IMR-90 (cell line): ENCODE results near the gene SLC12A7. TPM values are rescaled to one million over a fixed set of nuclear protein-coding genes. Genes with fewer than 3 reads are reported as not detected.

Experiments
- ATAC-seq: fragments of 200-7000 bp; cut with Tn5 transposase; 2 replicates; pipeline ENCODE4 v1.9.1; 2020; ENCODE audit warnings: low read depth, mild to moderate bottlenecking, moderate library complexity
- BruUV-seq: library from RNA; stranded (reverse); fragments of 400-500 nt; replicated peaks from 2 replicates; lab custom pipeline; 2021; lab: Mats Ljungman, UMichigan
- CTCF ChIA-PET: fragments of 300-600 bp; formaldehyde crosslinking; extraction: SDS; loops from one replicate; lab custom pipeline; 2021; ENCODE audit warnings: antibody characterized with exemption; lab: Yijun Ruan, JAX
- POLR2A ChIA-PET: fragments of 300-600 bp; sonication (Branson Sonifier 250); formaldehyde crosslinking; loops from one replicate; lab custom pipeline; 2022; ENCODE audit warnings: antibody characterized with exemption; ENCODE audit not compliant: unreplicated experiment; lab: Charles Lee
- DNase-seq: peaks from one replicate; pipeline ENCODE4 v3.0.0; 2013
- H2AFZ ChIP-seq: replicated peaks from 2 replicates; pipeline ENCODE3; 2013; ENCODE audit warnings: low read length, mild to moderate bottlenecking; ENCODE audit not compliant: poor library complexity
- H2AK5ac ChIP-seq: 2 replicates; pipeline ENCODE4 v1.6.1; 2013; ENCODE audit warnings: low read depth, low read length, inconsistent platforms
- H2AK9ac ChIP-seq: replicated peaks from 2 replicates; pipeline ENCODE3; 2013; ENCODE audit warnings: mild to moderate bottlenecking, low read depth, low read length, moderate library complexity; ENCODE audit not compliant: poor library complexity
- H2BK120ac ChIP-seq: 2 replicates; pipeline ENCODE4 v1.6.1; 2013; ENCODE audit warnings: low read depth, low read length, inconsistent platforms
- H2BK15ac ChIP-seq: 3 replicates; pipeline ENCODE4 v1.6.1; 2013; ENCODE audit warnings: low read depth, low read length, inconsistent platforms
- H2BK20ac ChIP-seq: 2 replicates; pipeline ENCODE4 v1.6.1; 2013; ENCODE audit warnings: low read depth, mild to moderate bottlenecking, inconsistent platforms, low read length, moderate library complexity
- H2BK5ac ChIP-seq: 2 replicates; pipeline ENCODE4 v1.6.1; 2013; ENCODE audit warnings: mild to moderate bottlenecking, low read depth, low read length, inconsistent platforms; ENCODE audit not compliant: poor library complexity, severe bottlenecking
- H3K14ac ChIP-seq: replicated peaks from 2 replicates; pipeline ENCODE4 v1.6.1; 2013; ENCODE audit warnings: low read depth, low read length, inconsistent platforms
- H3K18ac ChIP-seq: 2 replicates; pipeline ENCODE4 v1.6.1; 2013; ENCODE audit warnings: low read depth, low read length, control low read depth
- H3K23ac ChIP-seq: 2 replicates; pipeline ENCODE4 v1.6.1; 2013; ENCODE audit warnings: low read depth, low read length, inconsistent platforms
- H3K27ac ChIP-seq: 2 replicates; pipeline ENCODE4 v1.5.1; 2013; ENCODE audit warnings: mild to moderate bottlenecking, control low read depth, low read length; ENCODE audit not compliant: insufficient read depth
- H3K27me3 ChIP-seq: 2 replicates; pipeline ENCODE4 v1.6.1; 2013; ENCODE audit warnings: low read length; ENCODE audit not compliant: control insufficient read depth, insufficient read depth
- H3K36me3 ChIP-seq: 2 replicates; pipeline ENCODE4 v1.6.1; 2013; ENCODE audit warnings: low read length, mixed read lengths; ENCODE audit not compliant: control insufficient read depth, insufficient read depth
- H3K4ac ChIP-seq: 2 replicates; pipeline ENCODE4 v1.6.1; 2013; ENCODE audit warnings: low read depth, low read length, inconsistent platforms
- H3K4me1 ChIP-seq: 2 replicates; pipeline ENCODE4 v1.6.1; 2013; ENCODE audit warnings: low read length, mixed read lengths; ENCODE audit not compliant: control insufficient read depth, insufficient read depth
- H3K4me2 ChIP-seq: 2 replicates; pipeline ENCODE4 v1.6.1; 2013; ENCODE audit warnings: low read depth, mild to moderate bottlenecking, control low read depth, low read length, moderate library complexity
- H3K4me3 ChIP-seq: 2 replicates; pipeline ENCODE4 v1.5.1; 2013; ENCODE audit warnings: low read depth, mild to moderate bottlenecking, control low read depth, low read length, moderate library complexity; ENCODE audit not compliant: insufficient read depth
- H3K56ac ChIP-seq: 2 replicates; pipeline ENCODE4 v1.6.1; 2013; ENCODE audit warnings: low read length, inconsistent platforms; ENCODE audit not compliant: insufficient read depth; ENCODE audit errors: extremely low read depth
- H3K79me1 ChIP-seq, 2 experiments: 2 replicates each; pipeline ENCODE4 v1.6.1; 2013; ENCODE audit warnings: low read length in 2 of 2, inconsistent platforms in 1 of 2, low read depth in 1 of 2
- H3K9ac ChIP-seq: 2 replicates; pipeline ENCODE4 v1.6.1; 2013; ENCODE audit warnings: low read depth, low read length, control low read depth
- H3K9me1 ChIP-seq: 2 replicates; pipeline ENCODE4 v1.6.1; 2013; ENCODE audit warnings: low read length, inconsistent platforms; ENCODE audit not compliant: insufficient read depth
- H3K9me3 ChIP-seq: 2 replicates; pipeline ENCODE4 v1.6.1; 2013; ENCODE audit warnings: low read length; ENCODE audit not compliant: control insufficient read depth, insufficient read depth
- H4K20me1 ChIP-seq: 2 replicates; pipeline ENCODE4 v1.6.1; 2013; ENCODE audit warnings: low read length, inconsistent platforms; ENCODE audit not compliant: insufficient read depth
- H4K5ac ChIP-seq: 2 replicates; pipeline ENCODE4 v1.6.1; 2013; ENCODE audit warnings: mild to moderate bottlenecking, low read depth, low read length, control low read depth
- H4K8ac ChIP-seq, 2 experiments: 2 replicates each; pipeline ENCODE4 v1.6.1; 2013; ENCODE audit warnings: low read depth in 2 of 2, low read length in 2 of 2, control low read depth in 1 of 2, inconsistent platforms in 1 of 2
- H4K91ac ChIP-seq: 2 replicates; pipeline ENCODE4 v1.6.1; 2013; ENCODE audit warnings: low read depth, low read length, inconsistent platforms; ENCODE audit not compliant: insufficient read depth
- BHLHE40 ChIP-seq: fragments of 150-350 bp; IDR thresholded peaks from 2 replicates; pipeline ENCODE4 v1.6.1; 2016; ENCODE audit warnings: mild to moderate bottlenecking, low read depth, low read length
- CEBPB ChIP-seq: IDR thresholded peaks from 2 replicates; pipeline ENCODE4 v1.6.1; 2012; ENCODE audit warnings: low read depth, low read length, improper control_type of control experiment
- CHD1 ChIP-seq: IDR thresholded peaks from 2 replicates; pipeline ENCODE4 v1.6.1; 2012; ENCODE audit warnings: low read depth, low read length, improper control_type of control experiment
- ELK1 ChIP-seq: fragments of 150-350 bp; IDR thresholded peaks from 2 replicates; pipeline ENCODE4 v1.6.1; 2016; ENCODE audit warnings: low read depth, mild to moderate bottlenecking, low read length, moderate library complexity, borderline replicate concordance
- FOS ChIP-seq: fragments of 150-350 bp; IDR thresholded peaks from 2 replicates; pipeline ENCODE4 v1.6.1; 2016; ENCODE audit warnings: low read depth, low read length
- MAFK ChIP-seq: IDR thresholded peaks from 2 replicates; pipeline ENCODE4 v1.6.1; 2012; ENCODE audit warnings: low read depth, low read length, improper control_type of control experiment
- MAZ ChIP-seq: IDR thresholded peaks from 2 replicates; pipeline ENCODE4 v1.6.1; 2012; ENCODE audit warnings: low read depth, mild to moderate bottlenecking, low read length, improper control_type of control experiment, moderate library complexity, borderline replicate concordance
- MXI1 ChIP-seq: IDR thresholded peaks from 2 replicates; pipeline ENCODE4 v1.6.1; 2012; ENCODE audit warnings: low read depth, mild to moderate bottlenecking, low read length, moderate library complexity, borderline replicate concordance
- NFE2L2 ChIP-seq: fragments of 150-350 bp; IDR thresholded peaks from 2 replicates; pipeline ENCODE4 v1.6.1; 2016; ENCODE audit warnings: low read depth, mild to moderate bottlenecking, low read length
- POLR2A ChIP-seq: IDR thresholded peaks from 2 replicates; pipeline ENCODE4 v1.6.1; 2012; ENCODE audit warnings: mild to moderate bottlenecking, low read depth, low read length
- RAD21 ChIP-seq: IDR thresholded peaks from 2 replicates; pipeline ENCODE4 v1.6.1; 2012; ENCODE audit warnings: low read length, improper control_type of control experiment
- RCOR1 ChIP-seq: IDR thresholded peaks from 2 replicates; pipeline ENCODE4 v1.6.1; 2012; ENCODE audit warnings: mild to moderate bottlenecking, low read length, improper control_type of control experiment; ENCODE audit not compliant: insufficient replicate concordance
- RFX5 ChIP-seq: IDR thresholded peaks from 2 replicates; pipeline ENCODE4 v1.8.0; 2012; ENCODE audit warnings: low read depth, mild to moderate bottlenecking, low read length, moderate library complexity
- SMC3 ChIP-seq: fragments of 150-350 bp; IDR thresholded peaks from 2 replicates; pipeline ENCODE4 v1.6.1; 2016; ENCODE audit warnings: low read depth, mild to moderate bottlenecking, antibody characterized with exemption, low read length, moderate library complexity
- USF2 ChIP-seq: fragments of 150-350 bp; IDR thresholded peaks from 2 replicates; pipeline ENCODE4 v1.6.1; 2017; ENCODE audit warnings: mild to moderate bottlenecking, antibody characterized with exemption, low read length, low read depth
- WGBS, 2 experiments: methylation state at CpG; one replicate each; pipeline versions ENCODE4 v1.1.5 to v1.1.7; 2013; ENCODE audit warnings: missing lambda C conversion rate in 2 of 2; ENCODE audit not compliant: insufficient read length in 1 of 2; ENCODE audit errors: extremely low coverage in 2 of 2; 5-methylcytosine and 5-hydroxymethylcytosine counted together
- dilution Hi-C: fragments of 300-500 bp; cut with HindIII; formaldehyde crosslinking; loops from one replicate; pipeline ENCODE4 v1.14.3; 2018; ENCODE audit warnings: low sequenced_read_pairs; ENCODE audit not compliant: unreplicated experiment
- in situ Hi-C: fragments of 300-500 bp; cut with MboI; formaldehyde crosslinking; loops from 3 replicates; pipeline ENCODE4 v1.14.3; 2019; ENCODE audit warnings: low sequenced_read_pairs, inconsistent platforms, mixed read lengths
- intact Hi-C: fragments of 100-400 bp; cut with micrococcal nuclease; formaldehyde crosslinking; loops from 2 replicates; pipeline ENCODE4 v1.10.0; 2022
- polyA plus RNA-seq, 3 experiments: library from polyadenylated mRNA; depleted of rRNA; stranded (reverse); fragments of >200 nt; gene quantifications; 2 replicates each; pipeline ENCODE4 v1.2.3, GENCODE V29; 2012; ENCODE audit warnings: low replicate concordance in 1 of 3
- total RNA-seq: library from RNA; depleted of rRNA; stranded (reverse); fragments of >200 nt; gene quantifications from 2 replicates; pipeline ENCODE4 v1.2.3, GENCODE V29; 2012
- TF ChIP-seq, protein P1 (sequence below): conservative IDR thresholded peaks from 2 replicates; pipeline ENCODE4 v1.5.1; 2012; ENCODE audit warnings: mild to moderate bottlenecking, low read depth, low read length, improper control_type of control experiment

The SLC12A7 gene
- total and polyA plus RNA-seq, 2 of the 4 experiments (the other 2 are of a cell fraction): 3.0 to 6.1 TPM

GRCh38 chr5:1119312-1119831, 7.5 kb upstream of the SLC12A7 start:
- no peak overlapping the region for H4K5ac ChIP-seq
- no peak overlapping the region for H4K91ac ChIP-seq
- H3K79me1 ChIP-seq: no peaks in the 10 kb centered on the region
- no peak overlapping the region for H2AK5ac ChIP-seq
- 79% methylated on average over 20 of the region's 28 CpGs; no CpG with 5 or more reads in 1 of the 2 experiments for WGBS, 2 experiments
- no peak overlapping the region for H3K18ac ChIP-seq
- H3K14ac ChIP-seq: no peak overlapping the region
- H3K9me3 ChIP-seq: no peaks in the 10 kb centered on the region
- H3K4ac ChIP-seq: no peak overlapping the region
- TF ChIP-seq ELK1 (no peak), CEBPB (no peak), BHLHE40 (no peak), NFE2L2 (no peak), FOS (no peak), USF2 (no peak), POLR2A (no peak), MAZ (no peak), CHD1 (no peak), MAFK (no peak), RFX5 (no peak), RCOR1 (no peak), MXI1 (no peak), SMC3 (no peak), RAD21 (no peak)
- TF ChIP-seq, protein P1, sequence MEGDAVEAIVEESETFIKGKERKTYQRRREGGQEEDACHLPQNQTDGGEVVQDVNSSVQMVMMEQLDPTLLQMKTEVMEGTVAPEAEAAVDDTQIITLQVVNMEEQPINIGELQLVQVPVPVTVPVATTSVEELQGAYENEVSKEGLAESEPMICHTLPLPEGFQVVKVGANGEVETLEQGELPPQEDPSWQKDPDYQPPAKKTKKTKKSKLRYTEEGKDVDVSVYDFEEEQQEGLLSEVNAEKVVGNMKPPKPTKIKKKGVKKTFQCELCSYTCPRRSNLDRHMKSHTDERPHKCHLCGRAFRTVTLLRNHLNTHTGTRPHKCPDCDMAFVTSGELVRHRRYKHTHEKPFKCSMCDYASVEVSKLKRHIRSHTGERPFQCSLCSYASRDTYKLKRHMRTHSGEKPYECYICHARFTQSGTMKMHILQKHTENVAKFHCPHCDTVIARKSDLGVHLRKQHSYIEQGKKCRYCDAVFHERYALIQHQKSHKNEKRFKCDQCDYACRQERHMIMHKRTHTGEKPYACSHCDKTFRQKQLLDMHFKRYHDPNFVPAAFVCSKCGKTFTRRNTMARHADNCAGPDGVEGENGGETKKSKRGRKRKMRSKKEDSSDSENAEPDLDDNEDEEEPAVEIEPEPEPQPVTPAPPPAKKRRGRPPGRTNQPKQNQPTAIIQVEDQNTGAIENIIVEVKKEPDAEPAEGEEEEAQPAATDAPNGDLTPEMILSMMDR: no peak
- H3K27ac ChIP-seq: no peak overlapping the region
- H3K9me1 ChIP-seq: no peaks in the 10 kb centered on the region
- no peak overlapping the region for H2AFZ ChIP-seq
- no peak overlapping the region for H2BK15ac ChIP-seq
- H3K9ac ChIP-seq: no peak overlapping the region
- H2AK9ac ChIP-seq: no peak overlapping the region
- DNase-seq (no peak), ATAC-seq (no peak)
- H4K8ac ChIP-seq: no peak overlapping the region
- H3K4me3 ChIP-seq: no peak overlapping the region
- POLR2A ChIA-PET: no interaction called here
- H3K27me3 ChIP-seq: peaks cover 49% of the 10 kb centered on the region; the same call in 1 of the 2 replicates
- H3K56ac ChIP-seq: no peak overlapping the region
- H3K36me3 ChIP-seq: no peaks in the 10 kb centered on the region
- H2BK120ac ChIP-seq: no peak overlapping the region
- BruUV-seq: no TSS peak
- H2BK20ac ChIP-seq: no peak overlapping the region
- CTCF ChIA-PET: no interaction called here
- no peak overlapping the region for H3K23ac ChIP-seq
- in situ Hi-C loops (no loop called here), dilution Hi-C loops (no loop called here), intact Hi-C loops (loop anchor here (10.0 kb wide), 1 partner anchor 115 kb away; the partner anchor contains the start of gene NKD2)
- no peak overlapping the region for H2BK5ac ChIP-seq
- no peaks in the 10 kb centered on the region; the same call in 1 of the 2 replicates for H4K20me1 ChIP-seq
- no peaks in the 10 kb centered on the region for H3K4me1 ChIP-seq
- no peak overlapping the region for H3K4me2 ChIP-seq
